ENCODE data around the gene KIAA1671. TPM values are rescaled to one million over a fixed set of nuclear protein-coding genes. Genes with fewer than 3 reads are reported as not detected.

Gene KIAA1671
- total RNA-seq, 1 experiment from 2014 or later = 68.1 TPM

DNA sequence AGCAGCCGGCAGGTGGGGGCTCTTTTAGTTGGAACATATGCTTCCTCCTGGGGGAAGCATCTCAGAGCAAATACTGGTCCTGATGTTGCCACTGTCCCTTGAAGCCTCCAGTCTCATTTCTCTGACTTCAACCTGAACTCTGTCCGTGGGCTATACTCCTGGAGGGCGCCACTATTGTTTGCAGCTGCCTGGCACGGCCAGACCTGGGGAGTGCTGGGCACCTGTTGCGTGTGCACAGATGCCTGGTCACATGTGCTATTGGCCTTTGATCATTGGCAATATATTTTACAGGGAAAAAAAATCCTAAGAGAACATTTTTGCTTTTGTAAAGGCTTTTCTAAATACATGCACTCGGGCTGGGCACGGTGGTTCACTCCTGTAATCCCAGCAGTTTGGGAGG is 24.2 kb upstream of the KIAA1671 start:
- TF ChIP-seq, protein P1, sequence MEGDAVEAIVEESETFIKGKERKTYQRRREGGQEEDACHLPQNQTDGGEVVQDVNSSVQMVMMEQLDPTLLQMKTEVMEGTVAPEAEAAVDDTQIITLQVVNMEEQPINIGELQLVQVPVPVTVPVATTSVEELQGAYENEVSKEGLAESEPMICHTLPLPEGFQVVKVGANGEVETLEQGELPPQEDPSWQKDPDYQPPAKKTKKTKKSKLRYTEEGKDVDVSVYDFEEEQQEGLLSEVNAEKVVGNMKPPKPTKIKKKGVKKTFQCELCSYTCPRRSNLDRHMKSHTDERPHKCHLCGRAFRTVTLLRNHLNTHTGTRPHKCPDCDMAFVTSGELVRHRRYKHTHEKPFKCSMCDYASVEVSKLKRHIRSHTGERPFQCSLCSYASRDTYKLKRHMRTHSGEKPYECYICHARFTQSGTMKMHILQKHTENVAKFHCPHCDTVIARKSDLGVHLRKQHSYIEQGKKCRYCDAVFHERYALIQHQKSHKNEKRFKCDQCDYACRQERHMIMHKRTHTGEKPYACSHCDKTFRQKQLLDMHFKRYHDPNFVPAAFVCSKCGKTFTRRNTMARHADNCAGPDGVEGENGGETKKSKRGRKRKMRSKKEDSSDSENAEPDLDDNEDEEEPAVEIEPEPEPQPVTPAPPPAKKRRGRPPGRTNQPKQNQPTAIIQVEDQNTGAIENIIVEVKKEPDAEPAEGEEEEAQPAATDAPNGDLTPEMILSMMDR (IDR thresholded peaks at IDR 0.05; ENCODE audit: unreplicated experiment) = no peak
- no peak overlapping the region for H3K4me3 Mint-ChIP-seq (ENCODE audit: unreplicated experiment)
- ChIA-PET POLR2A (no interaction called here), CTCF (interaction anchor here (3.3 kb wide), 1 partner anchor 10 kb away, joined by 19 read pairs; no protein-coding TSS in a partner anchor)
- no peaks in the 10 kb centered on the region for H3K9me3 Mint-ChIP-seq (ENCODE audit: unreplicated experiment)
- no TSS peak for BruUV-seq (replicated peaks)
- peaks cover 6% of the 10 kb centered on the region for H3K4me1 Mint-ChIP-seq (ENCODE audit: insufficient read depth, unreplicated experiment)
- H3K27me3 Mint-ChIP-seq (ENCODE audit: insufficient read depth, unreplicated experiment) = peaks cover 38% of the 10 kb centered on the region
- no peak for DNase-seq (ENCODE audit: unreplicated experiment)
- intact Hi-C loops (cut with micrococcal nuclease) = no loop called here
- H3K27ac Mint-ChIP-seq (ENCODE audit: low read depth, unreplicated experiment) = no peak overlapping the region
- H3K36me3 Mint-ChIP-seq (ENCODE audit: insufficient read depth, unreplicated experiment) = no peaks in the 10 kb centered on the region

DNA sequence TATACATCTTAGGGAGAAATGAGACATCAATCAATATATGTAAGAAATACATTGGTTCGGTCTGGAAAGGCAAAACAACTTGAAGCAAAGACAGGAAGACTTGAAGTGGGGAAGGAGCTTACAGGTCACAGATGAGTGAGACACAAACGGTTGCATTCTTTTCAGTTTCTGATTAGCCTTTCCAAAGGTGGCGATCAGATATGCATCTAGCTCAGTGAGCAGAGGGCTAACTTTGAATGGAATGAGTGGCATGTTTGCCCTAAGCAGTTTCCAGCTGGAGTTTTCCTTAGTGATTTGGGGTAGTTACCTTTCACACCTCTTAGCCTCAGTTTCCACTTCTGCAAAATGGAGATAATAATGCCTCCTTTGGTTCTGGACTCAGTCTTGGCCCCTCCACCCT is 21.8 kb upstream of the KIAA1671 start:
- Mint-ChIP-seq H3K4me3 (ENCODE audit: unreplicated experiment) (no peak overlapping the region), H3K4me1 (ENCODE audit: insufficient read depth, unreplicated experiment) (peaks cover 6% of the 10 kb centered on the region), H3K27ac (ENCODE audit: low read depth, unreplicated experiment) (no peak overlapping the region), H3K36me3 (ENCODE audit: insufficient read depth, unreplicated experiment) (no peaks in the 10 kb centered on the region), H3K9me3 (ENCODE audit: unreplicated experiment) (no peaks in the 10 kb centered on the region), H3K27me3 (ENCODE audit: insufficient read depth, unreplicated experiment) (peaks cover 38% of the 10 kb centered on the region)
- no peak for DNase-seq (ENCODE audit: unreplicated experiment)
- ChIA-PET POLR2A (interaction anchor here (0.6 kb wide), 1 partner anchor 10 kb away, joined by 3 read pairs; no protein-coding TSS in a partner anchor), CTCF (interaction anchor here (0.6 to 2.1 kb wide), 6 partner anchors 8 to 193 kb away, joined by 3 to 5 read pairs (median 4); no protein-coding TSS in a partner anchor)
- intact Hi-C loops (cut with micrococcal nuclease) = no loop called here
- TF ChIP-seq, protein P1 (IDR thresholded peaks at IDR 0.05; ENCODE audit: unreplicated experiment) = no peak
- BruUV-seq (replicated peaks) = no TSS peak

DNA sequence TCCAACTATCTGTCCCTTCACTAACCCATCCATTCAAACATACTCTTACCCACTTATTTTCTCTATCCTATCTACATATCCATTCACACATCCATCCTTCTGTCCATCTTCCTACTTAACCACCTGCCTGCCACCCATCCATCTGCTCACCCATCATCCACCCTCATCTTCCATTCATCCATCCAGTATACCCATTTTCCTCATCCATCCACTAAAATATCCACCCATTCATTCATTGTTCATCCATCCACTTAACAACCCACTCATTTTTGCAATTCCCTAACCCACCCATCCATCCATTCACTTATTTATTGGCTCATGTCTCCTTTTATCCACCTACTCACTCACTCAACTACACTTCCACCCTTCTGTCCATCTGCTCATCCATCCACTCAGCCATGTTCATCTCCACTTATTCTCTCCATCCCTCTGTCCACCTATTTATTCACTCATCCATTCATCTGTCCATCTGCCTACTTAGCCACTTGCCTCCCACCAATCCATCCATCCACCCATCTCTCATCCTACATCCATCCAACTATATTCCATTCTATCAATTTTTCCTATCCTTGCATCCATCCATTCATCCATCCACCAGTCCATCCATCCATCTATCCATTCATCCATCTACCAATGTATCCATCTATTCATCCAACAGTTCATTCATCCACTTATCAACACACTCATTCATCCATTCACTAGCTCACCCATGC is 16.6 kb upstream of the KIAA1671 start:
- Mint-ChIP-seq H3K4me3 (ENCODE audit: unreplicated experiment) (no peak overlapping the region), H3K36me3 (ENCODE audit: insufficient read depth, unreplicated experiment) (no peaks in the 10 kb centered on the region), H3K27me3 (ENCODE audit: insufficient read depth, unreplicated experiment) (peaks cover 16% of the 10 kb centered on the region), H3K4me1 (ENCODE audit: insufficient read depth, unreplicated experiment) (no peaks in the 10 kb centered on the region), H3K27ac (ENCODE audit: low read depth, unreplicated experiment) (no peak overlapping the region), H3K9me3 (ENCODE audit: unreplicated experiment) (no peaks in the 10 kb centered on the region)
- no peak for DNase-seq (ENCODE audit: unreplicated experiment)
- TF ChIP-seq, protein P1 (IDR thresholded peaks at IDR 0.05; ENCODE audit: unreplicated experiment) = no peak
- intact Hi-C loops (cut with micrococcal nuclease) = loop anchor here (2.0 kb wide), 1 partner anchor 167 kb away; no protein-coding TSS in a partner anchor
- no TSS peak for BruUV-seq (replicated peaks)
- ChIA-PET POLR2A (no interaction called here), CTCF (interaction anchor here (0.7 to 5.1 kb wide), 3 partner anchors 112 to 271 kb away, joined by 4 to 56 read pairs (median 4); no protein-coding TSS in a partner anchor)

DNA sequence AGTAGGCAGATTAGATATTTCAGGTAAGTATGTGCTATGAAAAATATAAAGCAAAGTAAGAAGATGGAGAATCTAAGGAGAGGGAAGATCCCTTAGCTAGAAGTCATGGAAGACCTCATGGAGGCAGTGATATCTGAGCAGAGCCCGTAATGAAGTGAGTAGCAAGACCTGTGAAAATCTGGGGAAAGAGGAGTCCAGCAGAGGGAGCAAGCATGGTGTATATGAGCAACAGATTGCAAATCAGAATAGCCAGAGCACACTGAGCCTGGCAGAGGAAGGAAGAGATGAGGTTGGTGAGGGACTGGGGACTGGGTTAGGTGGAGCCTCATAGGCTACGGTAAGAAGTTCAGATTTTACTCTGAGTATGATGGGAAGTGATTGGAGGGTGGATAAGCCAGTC is 15.4 kb upstream of the KIAA1671 start:
- no TSS peak for BruUV-seq (replicated peaks)
- intact Hi-C loops (cut with micrococcal nuclease) = loop anchor here (2.0 kb wide), 1 partner anchor 168 kb away; no protein-coding TSS in a partner anchor

More for the DNA sequence above, 15.4 kb upstream of the KIAA1671 start:
- no peak overlapping the region for H3K4me3 Mint-ChIP-seq (ENCODE audit: unreplicated experiment)
- H3K4me1 Mint-ChIP-seq (ENCODE audit: insufficient read depth, unreplicated experiment) = no peaks in the 10 kb centered on the region
- peak; percentile 51 for DNase-seq (ENCODE audit: unreplicated experiment)
- H3K27me3 Mint-ChIP-seq (ENCODE audit: insufficient read depth, unreplicated experiment) = peaks cover 4% of the 10 kb centered on the region
- ChIA-PET CTCF (interaction anchor here (0.6 to 5.1 kb wide), 11 partner anchors 8 to 357 kb away, joined by 3 to 56 read pairs (median 8); no protein-coding TSS in a partner anchor), POLR2A (no interaction called here)
- TF ChIP-seq, protein P1 (IDR thresholded peaks at IDR 0.05; ENCODE audit: unreplicated experiment) = peak; percentile 41
- H3K9me3 Mint-ChIP-seq (ENCODE audit: unreplicated experiment) = no peaks in the 10 kb centered on the region
- no peaks in the 10 kb centered on the region for H3K36me3 Mint-ChIP-seq (ENCODE audit: insufficient read depth, unreplicated experiment)
- H3K27ac Mint-ChIP-seq (ENCODE audit: low read depth, unreplicated experiment) = no peak overlapping the region

All from MCF 10A (cell line).